NCI-H460 (cell line): ENCODE data around the gene KCNG2. TPM values are rescaled to one million over a fixed set of nuclear protein-coding genes. Genes with fewer than 3 reads are reported as not detected.

Source experiments
- DNase-seq: peaks from one replicate; pipeline ENCODE4 v3.0.0-alpha.2; 2016; ENCODE audit warnings: low read depth; ENCODE audit errors: extremely low read depth
- total RNA-seq: library from RNA; depleted of rRNA; stranded (reverse); fragments of >200 nt; shearing (Covaris generic); gene quantifications from 2 replicates; pipeline ENCODE4 v1.2.3, GENCODE V29; 2014

KCNG2 gene
- total RNA-seq, 1 experiment from 2014 or later = 6.0 TPM

GRCh38 chr18:79816092-79816491, 18.4 kb downstream of the KCNG2 start:
- no peak for DNase-seq

GRCh38 chr18:79816981-79817606, 19.4 kb downstream of the KCNG2 start:
- no peak for DNase-seq

GRCh38 chr18:79817607-79817998, 19.9 kb downstream of the KCNG2 start:
- no peak for DNase-seq

- DNase-seq = no peak
Observed at GRCh38 chr18:79818036-79818435, 20.3 kb downstream of the KCNG2 start.

- DNase-seq = no peak
Observed at GRCh38 chr18:79818631-79819030, 20.9 kb downstream of the KCNG2 start.

GRCh38 chr18:79819064-79819967, 21.6 kb downstream of the KCNG2 start:
- no peak for DNase-seq

GRCh38 chr18:79819968-79820351, 22.2 kb downstream of the KCNG2 start:
- DNase-seq = no peak

- DNase-seq = no peak
Observed at GRCh38 chr18:79823120-79823519, 25.4 kb downstream of the KCNG2 start.

- DNase-seq = no peak
Observed at GRCh38 chr18:79825913-79826312, 28.2 kb downstream of the KCNG2 start.

GRCh38 chr18:79826966-79827365, 29.2 kb downstream of the KCNG2 start:
- DNase-seq = no peak

GRCh38 chr18:79828258-79828657, 30.5 kb downstream of the KCNG2 start:
- DNase-seq = no peak

- DNase-seq = no peak
Observed at GRCh38 chr18:79829136-79829854, 31.6 kb downstream of the KCNG2 start.

GRCh38 chr18:79832169-79832568, 34.4 kb downstream of the KCNG2 start:
- DNase-seq = no peak

- no peak for DNase-seq
Observed at GRCh38 chr18:79834834-79835233, 37.1 kb downstream of the KCNG2 start.

GRCh38 chr18:79841936-79842335, 44.2 kb downstream of the KCNG2 start:
- no peak for DNase-seq

- DNase-seq = peak; percentile 6
Observed at GRCh38 chr18:79844999-79845563, 47.3 kb downstream of the KCNG2 start.

- no peak for DNase-seq
Observed at GRCh38 chr18:79846936-79847557, 49.3 kb downstream of the KCNG2 start.

- DNase-seq = no peak
Observed at GRCh38 chr18:79847606-79848293, 50.0 kb downstream of the KCNG2 start.

- DNase-seq = no peak
Observed at GRCh38 chr18:79848294-79848578, 50.5 kb downstream of the KCNG2 start.

GRCh38 chr18:79848579-79849327, 51.0 kb downstream of the KCNG2 start:
- no peak for DNase-seq
